GM12875 (cell line): ENCODE measurements around the gene BTBD6.
A peak's percentile ranks its signal among the peaks of the same experiment; 100 is the strongest.
"Not testable (repeated sequence)": the region's sequence is repeated elsewhere in the genome, so short reads cannot be mapped to it uniquely, and the experiment has no call there.

Experiments
- H3K4me3 ChIP-seq: one replicate; pipeline ENCODE4 v1.5.1; 2011; ENCODE audit warnings: low read depth, low read length, control low read depth
- TF ChIP-seq, protein P1 (sequence below): IDR thresholded peaks from 2 replicates; pipeline ENCODE4 v1.5.1; 2011; ENCODE audit warnings: low read depth, mild to moderate bottlenecking, control low read depth, inconsistent platforms, low read length, moderate library complexity, borderline replicate concordance; ENCODE audit not compliant: insufficient read depth

BTBD6 gene

DNA sequence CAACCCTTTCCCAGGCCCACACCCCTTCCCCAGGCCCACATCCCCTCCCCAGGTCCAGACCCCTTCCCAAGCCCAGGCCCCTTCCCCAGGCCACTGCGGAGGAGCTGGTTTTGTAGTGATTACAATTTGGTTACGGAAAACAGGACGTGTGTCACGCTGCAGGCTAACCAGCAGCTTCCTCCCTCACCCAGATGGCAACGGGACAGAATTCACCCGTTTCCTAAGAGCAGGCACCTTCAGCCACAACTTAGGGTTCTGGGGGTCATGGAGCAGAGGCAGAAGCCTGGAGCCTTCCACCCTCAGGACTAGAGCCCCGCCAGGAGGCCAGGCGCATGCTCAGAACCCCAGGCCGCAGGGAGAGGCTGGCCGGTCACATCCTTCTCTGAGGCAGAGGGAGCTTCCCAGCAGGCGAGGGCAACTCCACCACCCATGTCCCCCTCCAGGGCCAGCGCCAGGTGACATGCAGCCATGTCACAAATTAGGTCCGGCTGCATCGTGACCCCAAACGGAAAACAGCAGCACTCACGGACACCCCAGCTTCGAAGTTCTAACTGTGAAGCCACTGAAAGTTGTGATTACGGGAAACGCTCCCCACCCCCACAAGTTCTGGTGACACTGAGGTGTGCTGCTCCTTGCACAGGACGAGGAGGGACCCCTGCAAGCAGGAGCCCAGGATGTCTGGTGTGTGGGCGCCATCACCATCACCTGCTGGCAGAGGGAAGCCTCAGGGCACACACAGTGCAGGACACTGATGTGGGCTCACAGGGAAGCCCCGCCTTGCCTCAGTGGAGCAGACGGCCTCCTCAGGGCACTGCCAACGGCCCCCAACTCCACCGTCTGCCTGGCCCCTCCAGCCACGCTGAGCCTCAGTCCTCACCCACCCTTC is 44.7 kb downstream of the BTBD6 start:
- TF ChIP-seq, protein P1, sequence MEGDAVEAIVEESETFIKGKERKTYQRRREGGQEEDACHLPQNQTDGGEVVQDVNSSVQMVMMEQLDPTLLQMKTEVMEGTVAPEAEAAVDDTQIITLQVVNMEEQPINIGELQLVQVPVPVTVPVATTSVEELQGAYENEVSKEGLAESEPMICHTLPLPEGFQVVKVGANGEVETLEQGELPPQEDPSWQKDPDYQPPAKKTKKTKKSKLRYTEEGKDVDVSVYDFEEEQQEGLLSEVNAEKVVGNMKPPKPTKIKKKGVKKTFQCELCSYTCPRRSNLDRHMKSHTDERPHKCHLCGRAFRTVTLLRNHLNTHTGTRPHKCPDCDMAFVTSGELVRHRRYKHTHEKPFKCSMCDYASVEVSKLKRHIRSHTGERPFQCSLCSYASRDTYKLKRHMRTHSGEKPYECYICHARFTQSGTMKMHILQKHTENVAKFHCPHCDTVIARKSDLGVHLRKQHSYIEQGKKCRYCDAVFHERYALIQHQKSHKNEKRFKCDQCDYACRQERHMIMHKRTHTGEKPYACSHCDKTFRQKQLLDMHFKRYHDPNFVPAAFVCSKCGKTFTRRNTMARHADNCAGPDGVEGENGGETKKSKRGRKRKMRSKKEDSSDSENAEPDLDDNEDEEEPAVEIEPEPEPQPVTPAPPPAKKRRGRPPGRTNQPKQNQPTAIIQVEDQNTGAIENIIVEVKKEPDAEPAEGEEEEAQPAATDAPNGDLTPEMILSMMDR: no peak
- peak overlapping the region; percentile 16 for H3K4me3 ChIP-seq

DNA sequence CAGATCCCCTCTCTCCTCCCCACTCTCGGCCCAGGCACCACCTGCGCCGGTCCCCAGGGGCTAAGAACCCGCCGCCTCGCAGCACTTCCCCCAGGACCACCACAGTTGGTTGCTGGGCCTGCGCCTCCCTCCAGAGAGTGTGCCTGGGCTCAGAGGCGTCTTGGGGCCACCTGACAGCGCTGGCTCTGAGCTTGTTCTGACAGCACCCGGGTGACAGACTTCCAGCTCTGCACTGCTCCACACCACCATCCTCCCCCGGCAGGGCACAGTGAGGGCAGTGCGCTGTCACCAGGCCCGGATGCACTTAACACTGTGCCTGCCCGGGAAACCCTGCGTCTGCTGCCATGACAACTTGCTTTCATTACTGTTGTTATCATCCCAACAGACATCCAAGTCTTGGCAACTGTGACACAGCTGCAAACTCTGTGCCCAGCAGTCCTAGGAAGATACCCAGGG is 45.8 kb downstream of the BTBD6 start:
- TF ChIP-seq, protein P1: no peak
- H3K4me3 ChIP-seq: peak overlapping the region; percentile 15

DNA sequence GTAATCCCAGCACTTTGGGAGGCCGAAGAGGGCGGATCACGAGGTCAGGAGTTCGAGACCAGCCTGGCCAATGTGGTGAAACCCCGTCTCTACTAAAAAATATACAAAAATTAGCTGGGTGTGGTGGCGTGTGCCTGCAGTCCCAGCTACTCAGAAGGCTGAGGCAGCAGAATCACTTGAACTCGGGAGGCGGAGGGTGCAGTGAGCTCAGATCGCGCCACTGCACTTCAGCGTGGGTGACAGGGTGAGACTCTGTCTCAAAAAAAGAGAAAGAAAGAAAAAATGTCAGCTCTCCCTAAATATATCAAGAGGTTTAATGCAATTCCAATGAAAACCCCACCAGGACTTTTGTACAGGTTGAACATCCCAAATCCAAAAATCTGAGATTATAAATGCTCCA is 49.0 kb downstream of the BTBD6 start:
- H3K4me3 ChIP-seq: not testable (repeated sequence)

DNA sequence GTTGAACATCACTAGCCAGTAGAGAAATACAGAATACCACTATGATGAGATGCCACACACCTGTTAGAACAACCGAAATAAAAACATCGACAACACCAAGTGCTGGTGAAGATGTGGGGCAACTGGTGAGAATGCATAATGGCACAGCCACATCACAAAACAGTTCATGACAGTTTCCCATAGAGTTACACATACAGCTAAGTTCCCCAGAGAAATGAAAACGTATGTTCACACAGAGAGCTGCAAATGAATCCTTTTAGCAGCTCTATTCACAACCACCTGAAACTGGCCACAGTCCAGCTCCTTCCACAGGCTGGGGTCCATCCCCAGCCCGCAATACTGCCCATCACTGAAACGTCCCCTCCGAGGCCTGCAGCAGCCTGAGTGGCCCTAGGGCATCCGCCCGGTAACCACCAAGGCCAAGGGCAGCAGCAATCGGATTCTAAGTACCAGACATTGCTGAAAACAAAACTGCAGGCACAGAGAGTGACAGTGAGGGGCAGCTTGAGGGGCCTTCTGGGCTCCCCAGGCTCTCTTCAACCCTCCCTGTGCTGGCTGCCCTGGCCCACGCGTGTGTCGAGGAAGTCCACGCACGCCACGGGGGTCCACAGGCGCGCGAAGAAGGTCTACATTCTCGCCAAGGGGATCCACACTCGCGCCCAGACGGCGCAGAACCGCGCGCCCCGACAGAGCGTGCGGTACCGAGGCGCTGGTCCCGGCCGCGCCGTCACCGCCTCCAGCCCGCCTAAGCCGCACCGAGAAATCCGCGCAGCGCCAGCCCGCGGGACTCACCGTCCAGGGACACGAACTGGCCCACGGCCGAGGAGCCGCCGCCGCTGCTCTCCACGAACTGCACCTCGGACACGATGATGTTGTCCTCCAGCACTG is 51.6 kb downstream of the BTBD6 start:
- peak overlapping the region; percentile 98 for H3K4me3 ChIP-seq
- TF ChIP-seq, protein P1: no peak
